22Rv1 (cell line): ENCODE results near the gene FAM181A.

ENCODE experiments used
- CTCF ChIP-seq: fragments of 450-650 bp; IDR thresholded peaks from 2 replicates; pipeline ENCODE4 v1.5.1; 2017; ENCODE audit warnings: mild to moderate bottlenecking
- ZFX ChIP-seq: fragments of 450-650 bp; IDR thresholded peaks from 2 replicates; pipeline ENCODE4 v1.6.1; 2017; ENCODE audit warnings: antibody characterized with exemption, borderline replicate concordance

- TF ChIP-seq CTCF, result no peak
- TF ChIP-seq ZFX, result no peak
Measured at GRCh38 chr14:93977171-93977570, 50.0 kb downstream of the FAM181A start.
